Endothelial cell (in vitro differentiated cells): Measurements from ENCODE around the gene CCDC97. TPM values are rescaled to one million over a fixed set of nuclear protein-coding genes. Genes with fewer than 3 reads are reported as not detected.
"Not testable (repeated sequence)": the region's sequence is repeated elsewhere in the genome, so short reads cannot be mapped to it uniquely, and the experiment has no call there.

Source experiments
- DNase-seq: peaks from one replicate; pipeline ENCODE4 v3.0.0; 2021; ENCODE audit warnings: low spot score
- H3K27ac Mint-ChIP-seq: one replicate; pipeline ENCODE4 v1.8.0; 2021; ENCODE audit warnings: mixed read lengths, inconsistent platforms; ENCODE audit not compliant: unreplicated experiment
- H3K27me3 Mint-ChIP-seq: one replicate; pipeline ENCODE4 v1.8.0; 2021; ENCODE audit warnings: mild to moderate bottlenecking, moderate library complexity, mixed read lengths, inconsistent platforms; ENCODE audit not compliant: unreplicated experiment
- H3K36me3 Mint-ChIP-seq: one replicate; pipeline ENCODE4 v1.8.0; 2021; ENCODE audit warnings: mild to moderate bottlenecking, low read depth, mixed read lengths, inconsistent platforms; ENCODE audit not compliant: unreplicated experiment
- H3K4me1 Mint-ChIP-seq: one replicate; pipeline ENCODE4 v1.8.0; 2021; ENCODE audit warnings: mild to moderate bottlenecking, mixed read lengths, inconsistent platforms; ENCODE audit not compliant: unreplicated experiment
- H3K4me3 Mint-ChIP-seq: one replicate; pipeline ENCODE4 v1.8.0; 2021; ENCODE audit warnings: mild to moderate bottlenecking, mixed read lengths, inconsistent platforms; ENCODE audit not compliant: unreplicated experiment
- H3K9me3 Mint-ChIP-seq: one replicate; pipeline ENCODE4 v1.8.0; 2021; ENCODE audit warnings: mixed read lengths, inconsistent platforms; ENCODE audit not compliant: unreplicated experiment
- total RNA-seq: library from RNA; stranded (reverse); fragmentation: NEBNext Ultra II Directional; extraction: Animal tissue kit (Norgen Biotek cat#: 25700); gene quantifications from one replicate; pipeline ENCODE4 v1.2.1, GENCODE V29; 2021; ENCODE audit not compliant: unreplicated experiment
- TF ChIP-seq, protein P1 (sequence below): fragments of 200-600 bp; sonication (generic); IDR thresholded peaks from one replicate; pipeline ENCODE4 v1.5.0; 2021; ENCODE audit warnings: antibody characterized with exemption; ENCODE audit not compliant: unreplicated experiment

CCDC97 gene
- total RNA-seq, 1 donor from 2014 or later: 28.6 TPM

DNA sequence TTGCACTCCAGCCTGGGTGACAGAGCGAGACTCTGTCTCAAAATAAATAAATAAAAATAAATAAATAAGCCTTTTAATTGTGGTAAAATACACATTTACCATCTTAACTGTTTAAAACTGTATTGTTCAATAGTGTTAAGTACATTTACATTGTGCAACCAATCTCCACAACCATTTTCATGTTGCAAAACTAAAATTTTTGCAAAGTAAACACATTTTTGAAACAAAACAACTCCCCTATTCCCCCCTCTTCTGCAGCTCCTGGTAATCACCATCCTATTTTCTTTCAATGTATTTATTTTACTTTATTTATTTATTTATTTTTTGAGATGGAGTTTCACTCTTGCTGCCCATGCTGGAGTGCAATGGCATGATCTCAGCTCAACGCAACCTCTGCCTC is 59.8 kb downstream of the CCDC97 start:
- DNase-seq: no peak
- H3K36me3 Mint-ChIP-seq: peaks cover 4% of the 10 kb centered on the region
- H3K27ac Mint-ChIP-seq: no peak overlapping the region
- H3K4me3 Mint-ChIP-seq: no peak overlapping the region
- H3K27me3 Mint-ChIP-seq: peaks cover 3% of the 10 kb centered on the region
- TF ChIP-seq, protein P1, sequence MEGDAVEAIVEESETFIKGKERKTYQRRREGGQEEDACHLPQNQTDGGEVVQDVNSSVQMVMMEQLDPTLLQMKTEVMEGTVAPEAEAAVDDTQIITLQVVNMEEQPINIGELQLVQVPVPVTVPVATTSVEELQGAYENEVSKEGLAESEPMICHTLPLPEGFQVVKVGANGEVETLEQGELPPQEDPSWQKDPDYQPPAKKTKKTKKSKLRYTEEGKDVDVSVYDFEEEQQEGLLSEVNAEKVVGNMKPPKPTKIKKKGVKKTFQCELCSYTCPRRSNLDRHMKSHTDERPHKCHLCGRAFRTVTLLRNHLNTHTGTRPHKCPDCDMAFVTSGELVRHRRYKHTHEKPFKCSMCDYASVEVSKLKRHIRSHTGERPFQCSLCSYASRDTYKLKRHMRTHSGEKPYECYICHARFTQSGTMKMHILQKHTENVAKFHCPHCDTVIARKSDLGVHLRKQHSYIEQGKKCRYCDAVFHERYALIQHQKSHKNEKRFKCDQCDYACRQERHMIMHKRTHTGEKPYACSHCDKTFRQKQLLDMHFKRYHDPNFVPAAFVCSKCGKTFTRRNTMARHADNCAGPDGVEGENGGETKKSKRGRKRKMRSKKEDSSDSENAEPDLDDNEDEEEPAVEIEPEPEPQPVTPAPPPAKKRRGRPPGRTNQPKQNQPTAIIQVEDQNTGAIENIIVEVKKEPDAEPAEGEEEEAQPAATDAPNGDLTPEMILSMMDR: no peak
- H3K9me3 Mint-ChIP-seq: no peaks in the 10 kb centered on the region
- H3K4me1 Mint-ChIP-seq: peaks cover 4% of the 10 kb centered on the region

- H3K27ac Mint-ChIP-seq, H3K36me3 Mint-ChIP-seq, DNase-seq, H3K9me3 Mint-ChIP-seq, H3K4me3 Mint-ChIP-seq, H3K4me1 Mint-ChIP-seq, H3K27me3 Mint-ChIP-seq: not testable (repeated sequence)
Measured at GRCh38 chr19:41371119-41371518, 61.1 kb downstream of the CCDC97 start.

- Mint-ChIP-seq H3K36me3 (peaks cover 4% of the 10 kb centered on the region), H3K9me3 (no peaks in the 10 kb centered on the region), H3K27ac (peak overlapping the region; percentile 13)
Measured at GRCh38 chr19:41371541-41371940, 61.6 kb downstream of the CCDC97 start.

GRCh38 chr19:41372501-41372900 is 62.5 kb downstream of the CCDC97 start:
- TF ChIP-seq, protein P1: no peak
- no peak for DNase-seq
- no peaks in the 10 kb centered on the region for H3K9me3 Mint-ChIP-seq

More at GRCh38 chr19:41371541-41371940, 61.6 kb downstream of the CCDC97 start:
- no peak for DNase-seq
- peaks cover 5% of the 10 kb centered on the region for H3K4me1 Mint-ChIP-seq
- TF ChIP-seq, protein P1: no peak
- peaks cover 2% of the 10 kb centered on the region for H3K27me3 Mint-ChIP-seq
- no peak overlapping the region for H3K4me3 Mint-ChIP-seq

DNA sequence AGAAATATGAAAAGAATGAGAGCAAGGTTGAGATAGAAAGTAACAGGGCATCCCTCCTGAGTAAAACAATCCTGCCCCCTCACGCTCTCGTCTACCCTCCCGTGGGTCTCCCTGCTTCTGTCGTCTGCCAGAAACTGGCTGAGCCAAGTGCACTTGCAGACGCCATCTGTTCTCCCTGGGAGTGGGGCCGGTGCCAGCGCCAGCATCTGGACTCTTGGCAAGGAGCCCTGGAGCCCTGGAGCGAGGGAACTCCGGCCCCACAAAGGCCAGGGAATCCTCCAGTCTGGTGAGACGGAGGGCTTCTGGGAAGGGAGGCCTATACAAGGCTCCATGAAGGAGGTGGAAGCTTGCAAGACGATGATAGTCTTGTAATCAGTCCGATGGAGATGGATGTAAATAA is 64.0 kb downstream of the CCDC97 start:
- peaks cover 8% of the 10 kb centered on the region for H3K36me3 Mint-ChIP-seq
- H3K4me3 Mint-ChIP-seq: no peak overlapping the region
- DNase-seq: no peak
- no peak overlapping the region for H3K27ac Mint-ChIP-seq
- peaks cover 5% of the 10 kb centered on the region for H3K27me3 Mint-ChIP-seq
- H3K4me1 Mint-ChIP-seq: peaks cover 15% of the 10 kb centered on the region
- TF ChIP-seq, protein P1: no peak
- no peaks in the 10 kb centered on the region for H3K9me3 Mint-ChIP-seq

More at GRCh38 chr19:41372501-41372900, 62.5 kb downstream of the CCDC97 start:
- no peak overlapping the region for H3K4me3 Mint-ChIP-seq
- H3K27ac Mint-ChIP-seq: no peak overlapping the region
- peaks cover 8% of the 10 kb centered on the region for H3K36me3 Mint-ChIP-seq
- H3K27me3 Mint-ChIP-seq: peaks cover 5% of the 10 kb centered on the region
- peaks cover 14% of the 10 kb centered on the region for H3K4me1 Mint-ChIP-seq

Other genes with a start within 250 kb of the CCDC97 start
- gene CYP2A13, start 221.7 kb upstream of the CCDC97 start, total RNA-seq: not detected
- gene CYP2F1, start 195.7 kb upstream of the CCDC97 start, total RNA-seq: not detected
- gene CYP2S1, start 117.0 kb upstream of the CCDC97 start, total RNA-seq: 17.5 TPM
- 5.5 TPM for gene AXL, start 90.9 kb upstream of the CCDC97 start, total RNA-seq
- gene HNRNPUL1, start 45.8 kb upstream of the CCDC97 start, total RNA-seq: 259 TPM
- gene TGFB1, start 43.8 kb downstream of the CCDC97 start, total RNA-seq: 193 TPM
- 6.8 TPM for gene B9D2, start 54.0 kb downstream of the CCDC97 start, total RNA-seq
- gene TMEM91, start 66.4 kb downstream of the CCDC97 start, total RNA-seq: 7.6 TPM
- 15.2 TPM for gene EXOSC5, start 87.2 kb downstream of the CCDC97 start, total RNA-seq
- gene BCKDHA, start 87.6 kb downstream of the CCDC97 start, total RNA-seq: 25.0 TPM
- gene B3GNT8, start 117.2 kb downstream of the CCDC97 start, total RNA-seq: 10.7 TPM
- gene DMAC2, start 129.7 kb downstream of the CCDC97 start, total RNA-seq: 75.5 TPM
- not detected for gene ERICH4, start 133.0 kb downstream of the CCDC97 start, total RNA-seq